Kidney (tissue), 14 donors: ENCODE data around the gene TTBK2. TPM values are rescaled to one million over a fixed set of nuclear protein-coding genes. Genes with fewer than 3 reads are reported as not detected.

Experiments
- DNase-seq, 5 donors: peaks; one replicate each; pipeline ENCODE4 v3.0.0-alpha.2; 2013 to 2020
- FAIRE-seq: peaks from 2 replicates; lab custom pipeline; 2012; peaks lifted over from hg19 to GRCh38; lab: Jason Lieb, UNC
- H3K27ac ChIP-seq, 2 donors: one replicate each; pipeline ENCODE4 v1.7.0; 2013; ENCODE audit warnings: low read depth in 2 of 2, low read length in 2 of 2, inconsistent platforms in 1 of 2
- H3K27me3 ChIP-seq: one replicate; pipeline ENCODE4 v1.7.1; 2013; ENCODE audit warnings: low read length, inconsistent platforms; ENCODE audit not compliant: control insufficient read depth, insufficient read depth
- H3K36me3 ChIP-seq, 3 donors: one replicate each; pipeline versions ENCODE4 v1.7.0 to v1.7.1; 2013; ENCODE audit warnings: low read length in 3 of 3, control low read depth in 1 of 3, inconsistent platforms in 1 of 3; ENCODE audit not compliant: insufficient read depth in 3 of 3, control insufficient read depth in 2 of 3
- H3K4me1 ChIP-seq, 3 donors: one replicate each; pipeline versions ENCODE4 v1.7.0 to v1.7.1; 2013; ENCODE audit warnings: low read length in 3 of 3, inconsistent platforms in 1 of 3, low read depth in 1 of 3; ENCODE audit not compliant: control insufficient read depth in 2 of 3, insufficient read depth in 2 of 3
- H3K4me3 ChIP-seq, 3 donors: one replicate each; pipeline versions ENCODE4 v1.7.0 to v1.8.1; 2013; ENCODE audit warnings: low read length in 3 of 3, control low read depth in 1 of 3, inconsistent platforms in 1 of 3
- H3K9ac ChIP-seq, 3 donors: one replicate each; pipeline versions ENCODE4 v1.7.0 to v1.7.1; 2013; ENCODE audit warnings: low read length in 3 of 3, control low read depth in 1 of 3, inconsistent platforms in 1 of 3
- H3K9me3 ChIP-seq, 3 donors: one replicate each; pipeline versions ENCODE4 v1.7.0 to v1.7.1; 2013; ENCODE audit warnings: low read length in 3 of 3, control low read depth in 1 of 3, inconsistent platforms in 1 of 3; ENCODE audit not compliant: control insufficient read depth in 2 of 3, insufficient read depth in 1 of 3
- CTCF ChIP-seq: IDR thresholded peaks from 3 replicates; pipeline ENCODE4 v1.5.1; 2012; ENCODE audit warnings: mild to moderate bottlenecking, moderate library complexity, borderline replicate concordance; ENCODE audit not compliant: insufficient read depth; ENCODE audit errors: extremely low read depth
- intact Hi-C: fragments of 100-400 bp; cut with DNase I; formaldehyde crosslinking; loops from one replicate; pipeline ENCODE4 v1.11.1; 2022
- polyA plus RNA-seq: library from polyadenylated mRNA; stranded (reverse); fragments of 350-450 nt; fragmentation: Illumina TruSeq; extraction: RNeasy Lipid Tissue Mini Kit (QIAGEN cat#74804); gene quantifications from one replicate; pipeline ENCODE4 v1.2.3, GENCODE V29; 2014; ENCODE audit warnings: low read depth, low replicate concordance; ENCODE audit not compliant: insufficient read depth
- total RNA-seq: library from RNA; stranded (reverse); fragmentation: NEBNext Ultra II Directional; extraction: Animal tissue kit (Norgen Biotek cat#: 25700); gene quantifications from one replicate; pipeline ENCODE4 v1.2.1, GENCODE V29; 2021
- donor health status: control.
- donor health status: control.
- donor health status: control.
- donor health status: control.
- donor health status: control.
- donor health status: DM: yes; HTN: yes; CAD: no.
- donor health status: Normal renal cell carcinoma (clear cell type).

The TTBK2 gene
- total and polyA plus RNA-seq, 2 donors from 2014 or later, result 1.9 to 19.1 TPM

- no peak overlapping the region for H3K4me3 ChIP-seq
- H3K27me3 ChIP-seq, result no peaks in the 10 kb centered on the region
- H3K4me1 ChIP-seq, result no peaks in the 10 kb centered on the region
- no peak overlapping the region for H3K27ac ChIP-seq
- no peak overlapping the region for H3K9ac ChIP-seq
- no peak for TF ChIP-seq CTCF
- peaks cover 0 to 3% (median 0%) of the 10 kb centered on the region in 3 donors for H3K36me3 ChIP-seq
- FAIRE-seq (no peak), DNase-seq (no peak)
- intact Hi-C loops, result no loop called here
- no peaks in the 10 kb centered on the region for H3K9me3 ChIP-seq
Measured at GRCh38 chr15:42744195-42744594, 176.4 kb downstream of the TTBK2 start.

- Histone ChIP-seq H3K4me3 (no peak overlapping the region), H3K27me3 (no peaks in the 10 kb centered on the region), H3K27ac (no peak overlapping the region), H3K36me3 (peaks cover 0 to 3% (median 0%) of the 10 kb centered on the region in 3 donors), H3K9ac (no peak overlapping the region), H3K4me1 (peaks cover 0 to 3% (median 0%) of the 10 kb centered on the region in 3 donors), H3K9me3 (no peaks in the 10 kb centered on the region)
- no peak for FAIRE-seq
- no peak for DNase-seq
- no peak for TF ChIP-seq CTCF
- intact Hi-C loops, result no loop called here
Measured at GRCh38 chr15:42742149-42742548, 178.4 kb downstream of the TTBK2 start.

DNA sequence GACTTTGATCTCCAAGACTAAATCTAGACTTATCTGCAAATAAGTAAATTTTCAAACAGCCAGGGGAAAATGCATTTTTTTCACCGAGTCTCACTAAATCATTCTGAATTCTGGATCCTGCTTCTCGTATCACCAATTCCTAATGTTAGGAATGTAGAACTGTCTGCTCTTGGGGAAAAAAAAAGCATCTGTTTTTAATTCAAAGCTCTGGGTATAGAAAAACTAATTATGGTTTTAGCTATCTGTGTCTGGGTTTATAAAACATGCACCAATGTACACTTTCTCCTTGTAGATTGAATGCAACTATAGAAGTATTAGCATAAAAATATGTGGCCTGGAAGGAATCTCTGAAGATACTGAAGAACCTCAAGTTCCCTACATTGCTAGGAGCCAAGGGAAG is 178.9 kb downstream of the TTBK2 start:
- no peak overlapping the region for H3K27ac ChIP-seq
- H3K9me3 ChIP-seq, result no peaks in the 10 kb centered on the region
- FAIRE-seq, result no peak

More for the DNA sequence above, 178.9 kb downstream of the TTBK2 start:
- no peaks in the 10 kb centered on the region for H3K27me3 ChIP-seq
- no peak overlapping the region for H3K4me3 ChIP-seq
- peaks cover 0 to 3% (median 0%) of the 10 kb centered on the region in 3 donors for H3K4me1 ChIP-seq
- no peak for TF ChIP-seq CTCF
- DNase-seq, result no peak
- H3K36me3 ChIP-seq, result peaks cover 0 to 3% (median 0%) of the 10 kb centered on the region in 3 donors
- no peak overlapping the region for H3K9ac ChIP-seq
- intact Hi-C loops, result no loop called here
